Osteoblast (primary cell): ENCODE measurements around the gene CCDC178. TPM values are rescaled to one million over a fixed set of nuclear protein-coding genes. Genes with fewer than 3 reads are reported as not detected.

Experiments
- DNase-seq: peaks from one replicate; pipeline ENCODE4 v3.0.0; 2011; ENCODE audit warnings: low spot score, mixed read lengths; ENCODE audit not compliant: insufficient read length; ENCODE audit errors: missing footprints
- H2AFZ ChIP-seq: 2 replicates; pipeline ENCODE4 v1.6.0; 2011; ENCODE audit warnings: mild to moderate bottlenecking, low read length
- H3K27ac ChIP-seq: 2 replicates; pipeline ENCODE4 v1.5.1; 2011; ENCODE audit warnings: mild to moderate bottlenecking, low read depth, low read length, moderate library complexity
- H3K27me3 ChIP-seq: 2 replicates; pipeline ENCODE4 v1.6.0; 2012; ENCODE audit warnings: mild to moderate bottlenecking, control low read depth, inconsistent platforms, low read length, moderate library complexity; ENCODE audit not compliant: insufficient read depth
- H3K36me3 ChIP-seq: 2 replicates; pipeline ENCODE4 v1.5.1; 2011; ENCODE audit warnings: mild to moderate bottlenecking, low read length, control low read depth, moderate library complexity; ENCODE audit not compliant: insufficient read depth
- H3K4me1 ChIP-seq: 2 replicates; pipeline ENCODE4 v1.5.1; 2011; ENCODE audit warnings: mild to moderate bottlenecking, low read length, control low read depth, moderate library complexity; ENCODE audit not compliant: insufficient read depth
- H3K4me2 ChIP-seq: 2 replicates; pipeline ENCODE4 v1.6.0; 2011; ENCODE audit warnings: mild to moderate bottlenecking, low read length; ENCODE audit not compliant: insufficient read depth
- H3K4me3 ChIP-seq: fragments of 200-600 bp; sonication (generic); 3 replicates; pipeline ENCODE4 v1.5.1; 2012; ENCODE audit warnings: mild to moderate bottlenecking, low read length, inconsistent platforms; ENCODE audit not compliant: insufficient read depth
- H3K79me2 ChIP-seq: 2 replicates; pipeline ENCODE4 v1.6.0; 2012; ENCODE audit warnings: mild to moderate bottlenecking, low read length, control low read depth, inconsistent platforms; ENCODE audit not compliant: insufficient read depth
- H3K9me3 ChIP-seq: 2 replicates; pipeline ENCODE4 v1.5.1; 2011; ENCODE audit warnings: low read depth, low read length, control low read depth
- H4K20me1 ChIP-seq: 2 replicates; pipeline ENCODE4 v1.6.0; 2012; ENCODE audit warnings: mild to moderate bottlenecking, low read length, control low read depth; ENCODE audit not compliant: insufficient read depth
- total RNA-seq: library from RNA; depleted of rRNA; stranded (reverse); fragments of >200 nt; gene quantifications from 2 replicates; pipeline ENCODE4 v1.2.3, GENCODE V29; 2012
- TF ChIP-seq, protein P1 (sequence below): IDR thresholded peaks from 2 replicates; pipeline ENCODE4 v1.5.1; 2011; ENCODE audit warnings: mild to moderate bottlenecking, low read depth, low read length, moderate library complexity; ENCODE audit errors: extremely low read depth

The CCDC178 gene
- total RNA-seq, 1 donor, result not detected

DNA sequence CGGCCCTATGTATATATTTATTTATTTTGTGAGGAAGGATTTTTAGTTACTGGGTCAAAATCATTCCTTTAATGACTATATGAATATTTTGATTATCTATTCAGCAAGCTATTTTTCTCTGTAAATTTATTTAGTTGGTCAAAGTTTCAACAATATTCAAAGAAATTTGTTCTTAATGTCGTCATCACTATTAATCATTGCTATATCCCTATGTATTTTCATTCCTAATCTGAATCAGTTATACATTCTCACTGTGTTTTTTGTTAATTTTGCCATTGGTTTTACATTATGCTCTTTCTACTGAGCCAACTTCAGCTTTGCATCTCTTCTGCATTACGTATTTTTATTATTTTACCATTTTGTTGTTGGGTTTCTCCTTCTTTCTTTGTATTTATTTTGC lies 105.7 kb downstream of the CCDC178 start:
- H3K4me2 ChIP-seq, result no peak overlapping the region
- no peak overlapping the region for H2AFZ ChIP-seq
- DNase-seq, result no peak
- no peaks in the 10 kb centered on the region for H3K79me2 ChIP-seq
- H3K9me3 ChIP-seq, result no peaks in the 10 kb centered on the region
- TF ChIP-seq, protein P1, sequence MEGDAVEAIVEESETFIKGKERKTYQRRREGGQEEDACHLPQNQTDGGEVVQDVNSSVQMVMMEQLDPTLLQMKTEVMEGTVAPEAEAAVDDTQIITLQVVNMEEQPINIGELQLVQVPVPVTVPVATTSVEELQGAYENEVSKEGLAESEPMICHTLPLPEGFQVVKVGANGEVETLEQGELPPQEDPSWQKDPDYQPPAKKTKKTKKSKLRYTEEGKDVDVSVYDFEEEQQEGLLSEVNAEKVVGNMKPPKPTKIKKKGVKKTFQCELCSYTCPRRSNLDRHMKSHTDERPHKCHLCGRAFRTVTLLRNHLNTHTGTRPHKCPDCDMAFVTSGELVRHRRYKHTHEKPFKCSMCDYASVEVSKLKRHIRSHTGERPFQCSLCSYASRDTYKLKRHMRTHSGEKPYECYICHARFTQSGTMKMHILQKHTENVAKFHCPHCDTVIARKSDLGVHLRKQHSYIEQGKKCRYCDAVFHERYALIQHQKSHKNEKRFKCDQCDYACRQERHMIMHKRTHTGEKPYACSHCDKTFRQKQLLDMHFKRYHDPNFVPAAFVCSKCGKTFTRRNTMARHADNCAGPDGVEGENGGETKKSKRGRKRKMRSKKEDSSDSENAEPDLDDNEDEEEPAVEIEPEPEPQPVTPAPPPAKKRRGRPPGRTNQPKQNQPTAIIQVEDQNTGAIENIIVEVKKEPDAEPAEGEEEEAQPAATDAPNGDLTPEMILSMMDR, result no peak
- no peak overlapping the region for H3K27ac ChIP-seq
- no peak overlapping the region for H3K4me3 ChIP-seq
- H3K36me3 ChIP-seq, result no peaks in the 10 kb centered on the region
- no peaks in the 10 kb centered on the region for H4K20me1 ChIP-seq
- no peaks in the 10 kb centered on the region for H3K4me1 ChIP-seq
- no peaks in the 10 kb centered on the region for H3K27me3 ChIP-seq

DNA sequence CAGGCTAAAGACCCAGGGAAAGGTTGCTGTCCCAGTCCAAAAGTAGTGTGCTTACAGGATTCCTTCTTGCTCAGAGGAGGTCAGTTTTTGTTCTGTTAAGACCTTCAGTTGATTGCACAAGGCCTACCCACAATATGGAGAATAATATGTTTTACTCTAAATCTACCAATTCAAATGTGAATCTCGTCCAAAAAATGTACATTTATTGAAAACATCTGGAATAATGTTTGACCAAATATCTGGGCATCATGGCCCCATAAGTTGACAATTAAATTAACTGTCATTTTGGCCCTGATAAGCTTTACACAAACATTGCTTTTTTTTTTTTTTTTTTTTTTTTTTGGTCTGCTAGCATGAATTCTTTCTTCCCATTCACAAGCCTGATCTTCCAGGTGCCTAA lies 109.8 kb downstream of the CCDC178 start:
- no peaks in the 10 kb centered on the region for H3K9me3 ChIP-seq
- DNase-seq, result no peak
- no peak overlapping the region for H3K4me3 ChIP-seq
- no peaks in the 10 kb centered on the region for H3K27me3 ChIP-seq
- H3K4me2 ChIP-seq, result no peak overlapping the region
- no peaks in the 10 kb centered on the region for H3K36me3 ChIP-seq
- TF ChIP-seq, protein P1, result no peak
- H2AFZ ChIP-seq, result no peak overlapping the region
- H3K4me1 ChIP-seq, result no peaks in the 10 kb centered on the region
- no peaks in the 10 kb centered on the region for H3K79me2 ChIP-seq
- H4K20me1 ChIP-seq, result no peaks in the 10 kb centered on the region
- no peak overlapping the region for H3K27ac ChIP-seq

DNA sequence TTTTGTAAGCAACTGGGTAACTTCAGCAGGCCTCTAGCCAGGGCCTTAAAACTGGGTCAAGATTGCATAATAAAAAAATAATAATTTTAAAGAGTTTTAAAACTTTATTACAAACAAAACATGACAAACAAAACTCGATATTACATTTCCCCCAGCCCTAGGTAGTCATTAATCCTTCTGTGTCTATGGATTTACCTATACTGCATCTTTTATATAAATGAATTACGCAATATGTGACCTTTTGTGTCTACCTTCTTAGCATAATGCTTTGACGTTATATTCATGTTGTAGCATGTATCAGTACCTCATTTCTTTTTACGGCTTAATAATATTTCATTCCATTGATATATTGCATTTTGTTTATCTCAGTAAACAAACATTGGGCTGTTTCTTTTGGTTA lies 113.5 kb downstream of the CCDC178 start:
- Histone ChIP-seq H3K36me3 (no peaks in the 10 kb centered on the region), H4K20me1 (no peaks in the 10 kb centered on the region), H2AFZ (no peak overlapping the region), H3K4me1 (no peaks in the 10 kb centered on the region), H3K9me3 (no peaks in the 10 kb centered on the region), H3K4me2 (no peak overlapping the region), H3K27ac (no peak overlapping the region), H3K4me3 (no peak overlapping the region), H3K27me3 (no peaks in the 10 kb centered on the region), H3K79me2 (no peaks in the 10 kb centered on the region)
- no peak for DNase-seq
- TF ChIP-seq, protein P1, result no peak

DNA sequence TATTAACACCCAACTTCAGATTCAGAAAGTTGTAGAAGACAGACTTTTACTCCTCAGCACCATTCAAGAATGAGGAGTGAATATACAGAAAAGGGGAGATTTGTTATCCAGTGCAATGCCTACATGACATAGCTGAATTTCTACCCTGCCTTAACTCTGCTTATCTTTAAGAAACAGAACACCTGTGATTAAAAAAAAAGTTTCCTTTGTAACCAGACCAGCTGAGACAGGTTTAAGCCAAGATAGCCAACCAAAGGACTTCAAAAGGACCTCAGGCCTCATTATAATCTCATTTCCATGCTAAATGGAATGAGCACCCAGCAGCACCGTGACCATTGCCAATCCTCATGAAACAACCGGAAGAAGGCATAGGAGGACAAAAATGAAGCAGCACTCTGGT lies 122.9 kb downstream of the CCDC178 start:
- no peaks in the 10 kb centered on the region for H3K4me1 ChIP-seq
- no peaks in the 10 kb centered on the region for H3K36me3 ChIP-seq
- no peak overlapping the region for H2AFZ ChIP-seq
- H3K27me3 ChIP-seq, result no peaks in the 10 kb centered on the region
- H4K20me1 ChIP-seq, result no peaks in the 10 kb centered on the region
- TF ChIP-seq, protein P1, result no peak
- H3K9me3 ChIP-seq, result no peaks in the 10 kb centered on the region
- H3K79me2 ChIP-seq, result no peaks in the 10 kb centered on the region
- H3K4me3 ChIP-seq, result no peak overlapping the region
- no peak for DNase-seq
- H3K4me2 ChIP-seq, result no peak overlapping the region
- no peak overlapping the region for H3K27ac ChIP-seq
